Stimulated activated CD4-positive, alpha-beta T cell treated with anti-CD3 and anti-CD28 coated beads, TNF-alpha, amount 100 ng/mL, for 1 hour (primary cell): Measurements from ENCODE around the gene DDR2.
"Not testable (repeated sequence)": the region's sequence is repeated elsewhere in the genome, so short reads cannot be mapped to it uniquely, and the experiment has no call there.

Source experiments
- DNase-seq, 3 donors: peaks; one replicate each; pipeline ENCODE4 v3.0.0-alpha.2; 2020; ENCODE audit warnings: low read depth in 3 of 3, low spot score in 1 of 3

DDR2 gene

DNA sequence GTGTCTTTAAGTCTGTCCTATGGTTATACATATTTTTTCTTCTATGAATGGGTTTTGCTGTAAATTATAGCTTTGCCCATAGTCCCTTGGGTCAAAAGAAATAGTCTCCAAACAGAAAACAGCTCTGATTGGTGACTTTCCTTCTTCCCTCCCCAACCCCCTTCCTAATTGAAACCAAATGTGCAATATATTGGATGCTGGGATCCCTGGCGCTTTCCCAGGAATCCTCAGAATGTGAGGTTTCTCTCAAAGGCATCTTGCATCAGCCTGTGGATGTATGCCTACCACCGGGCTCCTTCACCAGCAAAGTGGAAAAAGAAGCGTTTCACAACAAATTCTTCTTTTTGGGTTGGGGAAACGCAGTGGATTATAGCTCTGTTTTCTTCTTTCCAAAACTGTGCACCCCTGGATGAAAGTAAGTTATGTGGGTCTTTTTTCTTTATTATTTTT is at the start of gene DDR2:
Gene DDR2, plus strand, starts transcription at position 248 of the 450 bp plus-strand sequence. CDS start 86,600 bp downstream, outside the sequence.
- DNase-seq = no peak

DNA sequence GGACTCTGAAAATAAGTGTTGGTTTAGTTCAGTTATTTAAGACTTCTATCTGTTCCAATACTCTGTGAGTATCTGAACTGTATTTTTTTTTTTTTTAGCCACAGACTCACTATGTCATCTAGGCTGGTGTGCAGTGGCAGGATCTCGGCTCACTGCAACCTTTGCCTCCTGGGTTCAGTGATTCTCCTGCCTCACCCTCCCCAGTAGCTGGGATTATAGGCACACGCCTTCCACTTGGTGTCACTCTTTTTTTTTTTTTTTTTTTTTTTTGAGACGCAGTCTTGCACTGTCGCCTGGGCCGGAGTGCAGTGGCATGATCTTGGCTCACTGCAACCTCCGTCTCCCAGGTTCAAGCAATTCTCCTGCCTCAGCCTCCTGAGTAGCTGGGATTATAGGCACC is 49.4 kb upstream of the DDR2 start:
- not testable (repeated sequence) for DNase-seq

DNA sequence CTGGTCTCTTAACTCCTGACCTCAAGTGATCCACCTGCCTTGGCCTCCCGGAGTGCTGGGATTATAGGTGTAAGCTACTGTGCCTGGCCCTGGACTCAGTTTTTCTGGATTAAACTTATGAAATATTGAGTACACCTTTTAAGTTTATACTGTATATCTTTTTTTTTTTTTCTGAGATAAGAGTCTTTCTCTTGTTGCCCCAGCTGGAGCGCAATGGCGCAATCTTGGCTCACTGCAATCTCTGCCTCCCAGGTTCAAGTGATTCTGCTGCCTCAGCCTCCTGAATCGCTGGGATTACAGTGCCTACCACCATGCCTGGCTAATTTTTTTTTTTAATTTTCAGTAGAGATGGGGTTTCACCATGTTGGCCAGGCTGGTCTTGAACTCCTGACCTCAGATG is 47.2 kb upstream of the DDR2 start:
- not testable (repeated sequence) for DNase-seq

DNA sequence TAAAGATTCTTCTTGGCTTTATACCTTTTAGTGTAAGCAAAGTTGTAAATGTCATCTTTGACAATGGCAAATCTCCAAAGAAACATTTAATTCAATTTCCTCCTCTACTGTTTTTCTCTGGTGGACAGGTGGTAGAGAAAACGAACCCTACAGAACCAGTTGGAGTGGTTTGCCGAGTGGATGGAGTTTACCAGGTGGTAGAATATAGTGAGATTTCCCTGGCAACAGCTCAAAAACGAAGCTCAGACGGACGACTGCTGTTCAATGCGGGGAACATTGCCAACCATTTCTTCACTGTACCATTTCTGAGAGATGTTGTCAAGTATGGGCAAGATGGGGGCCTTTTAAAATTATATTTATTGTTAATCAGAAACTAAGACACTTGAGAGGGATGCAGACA is 44.9 kb upstream of the DDR2 start:
- no peak for DNase-seq

DNA sequence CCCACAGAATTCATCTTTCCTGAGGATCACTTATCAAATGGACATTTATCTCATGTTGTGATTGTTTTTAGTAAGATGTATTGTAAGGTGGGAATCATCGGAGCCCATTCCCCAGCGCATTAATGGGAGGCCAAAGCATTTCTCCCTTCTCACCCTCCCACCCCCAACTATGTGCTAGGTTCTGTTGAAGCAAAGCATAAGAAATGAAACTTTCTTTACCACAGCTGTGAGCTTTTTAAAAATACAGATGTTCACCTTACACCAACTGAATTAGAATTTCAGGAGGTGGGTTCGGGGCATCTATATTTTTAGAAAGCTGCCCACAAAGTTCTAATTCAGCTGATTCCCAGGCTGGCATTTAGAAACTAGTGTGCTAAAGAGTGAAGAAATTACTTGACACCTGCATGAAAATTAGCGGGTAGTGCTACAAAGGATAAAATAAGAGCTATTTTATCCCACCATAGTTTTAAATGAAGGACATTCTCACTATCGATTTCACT is 44.5 kb upstream of the DDR2 start:
- no peak for DNase-seq

DNA sequence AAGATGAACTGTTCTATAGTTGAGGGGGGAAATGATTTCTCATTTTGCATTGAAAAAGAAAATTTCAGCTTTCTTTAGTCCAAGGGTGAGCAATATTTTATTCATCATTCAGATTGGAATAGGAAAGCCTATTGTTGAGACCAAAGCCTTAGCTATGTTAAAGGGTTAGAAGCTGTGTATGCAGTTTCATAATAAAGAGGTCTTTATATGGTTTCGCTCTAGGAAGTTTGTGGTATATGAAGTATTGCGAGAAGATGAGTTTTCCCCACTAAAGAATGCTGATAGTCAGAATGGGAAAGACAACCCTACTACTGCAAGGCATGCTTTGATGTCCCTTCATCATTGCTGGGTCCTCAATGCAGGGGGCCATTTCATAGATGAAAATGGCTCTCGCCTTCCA is 42.2 kb upstream of the DDR2 start:
- no peak for DNase-seq

DNA sequence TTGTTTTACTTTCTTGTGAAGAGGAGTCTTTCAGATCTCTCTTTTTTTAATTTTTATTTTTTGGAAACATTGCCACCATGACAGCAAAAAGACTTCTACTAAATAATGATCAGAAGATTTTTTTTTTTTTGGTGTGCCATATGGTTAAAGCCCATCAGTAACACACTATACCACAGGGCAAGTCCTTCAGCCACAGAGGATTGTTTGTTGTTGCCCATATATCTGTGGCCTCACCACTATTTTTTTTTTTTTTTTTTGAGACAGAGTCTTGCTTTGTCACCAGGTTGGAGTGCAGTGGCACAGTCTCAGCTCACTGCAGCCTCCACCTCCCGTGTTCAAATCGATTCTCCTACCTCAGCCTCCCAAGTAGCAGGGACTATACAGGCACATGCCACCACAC is 41.6 kb upstream of the DDR2 start:
- no peak for DNase-seq

DNA sequence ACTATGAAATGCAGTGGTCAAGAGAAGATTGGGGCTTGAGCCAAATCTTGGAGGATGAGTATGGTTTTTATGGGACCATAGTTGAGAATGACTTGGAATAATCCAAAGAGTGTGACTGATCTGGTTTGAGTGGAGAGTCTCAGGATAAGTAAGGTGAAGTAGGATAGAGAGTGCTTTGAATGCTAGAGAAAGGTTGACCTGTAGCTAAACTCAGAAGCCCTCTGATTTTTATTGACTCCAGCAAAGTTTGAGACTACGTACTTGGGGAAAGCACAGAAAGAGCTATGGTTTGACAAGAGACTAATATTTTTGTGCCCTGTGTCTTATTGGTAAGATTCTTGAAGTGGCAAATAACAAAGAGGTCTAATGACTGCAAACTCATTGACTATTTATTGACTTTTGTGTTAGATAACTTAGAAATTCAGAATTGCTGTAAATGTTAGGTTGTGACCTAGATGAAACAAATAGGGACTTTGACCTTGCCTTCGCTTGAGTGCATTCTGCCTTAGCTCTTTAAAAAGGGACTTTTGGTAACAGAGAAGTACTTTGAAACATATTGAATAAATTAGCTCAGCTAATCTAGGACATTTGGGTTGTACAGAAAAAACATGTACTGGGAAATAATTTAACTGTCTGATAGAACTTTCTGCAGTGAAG is 35.6 kb upstream of the DDR2 start:
- DNase-seq = no peak

DNA sequence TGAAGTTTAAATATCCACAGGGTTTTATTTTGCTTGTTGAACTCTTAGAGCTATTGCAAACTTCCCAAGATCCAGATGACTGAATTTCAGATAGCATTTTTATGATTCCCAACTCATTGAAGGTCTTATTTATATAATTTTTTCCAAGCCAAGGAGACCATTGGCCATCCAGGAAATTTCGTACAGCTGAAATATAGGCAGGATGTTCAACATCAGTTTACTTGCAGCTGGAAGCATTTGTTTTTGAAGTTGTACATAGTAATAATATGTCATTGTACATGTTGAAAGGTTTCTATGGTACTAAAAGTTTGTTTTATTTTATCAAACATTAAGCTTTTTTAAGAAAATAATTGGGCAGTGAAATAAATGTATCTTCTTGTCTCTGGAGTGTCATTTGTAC is 32.8 kb upstream of the DDR2 start:
- DNase-seq = no peak

DNA sequence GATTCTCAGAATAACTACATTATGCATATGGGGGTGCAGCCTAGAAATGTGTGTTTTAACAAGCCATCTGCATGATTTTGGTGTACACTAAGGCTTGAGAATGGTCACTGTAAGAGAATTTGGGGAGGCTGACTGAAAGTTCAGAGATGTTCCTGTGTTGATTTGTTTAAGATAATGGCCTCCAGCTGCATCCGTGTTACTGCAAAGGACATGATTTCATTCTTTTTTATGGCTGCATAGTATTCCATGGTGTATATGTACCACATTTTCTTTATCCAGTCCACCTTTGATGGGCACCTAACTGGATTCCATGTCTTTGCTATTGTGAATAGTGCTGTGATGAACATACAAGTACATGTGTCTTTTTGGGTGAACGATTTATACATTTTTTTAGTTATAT is 29.1 kb upstream of the DDR2 start:
- DNase-seq = not testable (repeated sequence)

DNA sequence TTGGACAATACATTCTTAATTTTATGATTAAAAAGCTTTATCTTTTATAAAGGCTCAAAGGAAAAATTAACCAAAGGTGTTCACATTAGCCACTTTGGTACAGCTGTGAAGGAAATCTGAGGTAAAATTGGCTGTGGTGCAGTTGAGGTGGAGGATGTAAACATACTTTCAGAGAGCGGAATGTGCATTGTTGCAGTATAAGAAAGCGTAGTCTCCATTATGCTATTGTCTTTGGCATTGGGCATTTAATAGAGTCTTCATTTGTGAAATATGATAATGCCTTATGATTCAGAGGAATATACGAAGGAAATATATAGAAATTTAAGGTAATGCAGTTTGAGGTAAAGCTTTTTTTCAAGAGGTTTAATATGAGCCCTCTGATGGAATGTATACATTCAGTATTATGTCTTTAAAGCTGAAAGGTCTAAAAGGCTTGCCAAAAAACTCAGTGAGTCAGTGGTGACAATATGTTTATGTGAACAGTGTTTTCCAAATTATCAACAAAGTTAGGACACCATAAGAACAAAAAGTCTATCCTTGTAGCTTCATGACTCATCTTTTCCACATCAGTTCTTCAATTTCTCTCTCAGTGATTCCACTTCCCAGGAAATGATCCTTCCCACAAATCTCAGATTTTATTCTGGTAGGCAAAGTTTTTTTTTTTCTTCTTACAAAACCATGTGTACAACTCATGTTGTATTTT is 26.9 kb upstream of the DDR2 start:
- no peak for DNase-seq

DNA sequence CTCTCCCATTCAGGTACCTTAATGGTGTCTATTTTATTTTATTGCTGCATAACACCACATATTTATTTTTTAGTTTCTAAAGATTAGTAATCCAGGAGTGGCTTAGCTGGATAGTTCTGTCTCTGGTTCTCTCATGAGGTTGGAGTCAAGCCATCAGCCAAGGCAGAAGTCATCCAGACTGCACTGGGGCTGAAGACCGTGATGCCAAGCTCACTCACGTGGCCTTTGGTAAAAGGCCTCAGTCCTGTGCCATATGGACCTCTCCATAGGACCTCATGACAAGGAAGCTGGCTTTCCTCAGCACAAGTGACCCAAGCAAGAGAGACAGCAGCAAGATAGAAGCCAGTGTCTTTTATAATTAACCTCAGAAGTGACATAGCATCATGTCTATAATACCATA is 23.0 kb upstream of the DDR2 start:
- no peak for DNase-seq

DNA sequence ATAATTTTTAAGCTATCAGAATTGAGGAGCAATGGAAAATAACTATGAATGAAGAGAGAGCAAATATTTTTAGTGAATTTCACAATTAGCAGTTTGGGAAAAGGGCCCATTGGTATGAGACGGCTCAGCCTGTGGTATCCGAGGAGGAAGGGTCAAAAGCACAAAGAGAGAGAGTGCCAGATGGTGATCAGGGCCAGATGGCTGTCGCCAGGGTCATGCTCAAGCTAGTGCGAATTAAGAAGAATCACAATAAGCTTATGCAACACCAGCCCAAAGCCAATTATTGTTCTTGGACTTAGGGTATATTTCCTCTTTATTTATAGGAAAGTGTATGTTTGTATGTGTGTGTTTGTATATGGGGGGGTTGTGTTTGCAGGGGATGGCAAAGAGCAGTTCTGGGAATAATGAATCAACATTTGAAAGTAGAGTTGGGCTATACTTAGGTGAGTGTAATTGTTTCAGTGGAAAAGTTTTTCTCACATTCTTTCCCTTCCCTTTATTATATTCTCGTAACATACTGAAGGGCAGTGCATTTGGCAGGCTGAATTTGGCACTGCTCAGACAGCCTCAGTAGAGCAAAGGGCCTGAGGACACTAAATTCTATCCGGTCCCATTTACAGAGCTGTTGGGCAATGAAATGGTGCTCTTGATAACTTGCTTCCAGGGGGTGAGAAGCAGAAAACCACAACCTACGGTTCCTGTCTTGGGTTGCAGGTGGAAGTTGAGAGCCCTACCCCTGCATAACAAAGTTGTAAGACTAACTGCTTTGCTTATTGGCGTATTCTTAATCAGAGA is 19.5 kb upstream of the DDR2 start:
- DNase-seq = no peak

DNA sequence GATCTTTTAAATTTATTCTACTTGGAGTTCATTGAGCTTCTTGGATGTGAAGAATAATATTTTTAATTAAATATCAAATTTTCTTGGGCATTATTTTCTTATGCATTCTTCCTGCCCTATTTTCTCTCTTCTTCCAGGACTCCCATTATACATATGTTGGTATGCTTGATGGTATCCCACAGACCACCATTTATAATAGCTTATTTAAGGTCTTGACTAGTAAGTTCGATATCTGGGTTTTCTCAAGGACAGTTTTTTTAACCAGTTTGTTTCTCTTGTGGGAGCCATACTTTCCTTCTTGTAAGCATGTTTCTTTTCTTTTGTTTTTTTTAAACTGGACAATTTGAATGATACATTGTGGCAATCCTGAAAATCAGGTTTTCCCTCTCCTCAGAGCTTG is 15.4 kb upstream of the DDR2 start:
- DNase-seq = no peak

DNA sequence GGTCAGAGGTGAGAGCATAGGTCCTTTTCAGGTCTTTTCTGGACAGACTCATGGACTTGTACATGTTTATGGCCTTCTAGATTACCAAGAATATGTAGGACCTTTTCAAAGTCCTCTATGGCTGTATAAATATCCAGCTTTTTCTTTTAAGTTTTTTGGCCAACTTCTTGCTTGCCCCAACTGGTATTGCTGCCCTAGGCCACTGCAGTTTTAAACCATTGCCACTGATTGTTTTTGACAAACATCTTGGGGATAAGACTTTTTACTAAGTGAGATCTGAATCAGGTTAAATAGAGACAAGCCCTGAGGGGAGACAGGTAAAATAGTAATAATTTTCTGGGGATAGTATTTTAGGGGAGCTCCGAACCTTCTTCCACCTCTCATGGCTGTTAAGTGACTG is 14.8 kb upstream of the DDR2 start:
- no peak for DNase-seq

DNA sequence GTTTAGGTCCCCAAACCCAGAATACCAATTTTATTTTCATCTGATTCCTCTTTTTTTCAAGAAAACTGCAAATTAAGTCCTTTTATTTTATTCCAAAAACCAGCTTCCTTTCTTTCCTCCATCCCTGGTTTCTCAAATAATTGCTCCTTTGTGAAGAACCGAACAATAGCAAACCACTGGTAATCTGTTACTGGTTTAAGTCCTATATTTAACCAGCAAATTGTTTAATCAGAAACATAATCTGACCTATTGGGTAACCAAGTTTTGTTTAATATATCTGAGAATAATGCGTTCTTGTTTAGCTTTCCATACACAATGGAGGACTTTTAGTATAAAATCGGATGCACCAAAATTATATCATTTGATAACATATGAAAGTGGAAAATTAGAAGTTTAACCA is 13.2 kb upstream of the DDR2 start:
- no peak for DNase-seq

DNA sequence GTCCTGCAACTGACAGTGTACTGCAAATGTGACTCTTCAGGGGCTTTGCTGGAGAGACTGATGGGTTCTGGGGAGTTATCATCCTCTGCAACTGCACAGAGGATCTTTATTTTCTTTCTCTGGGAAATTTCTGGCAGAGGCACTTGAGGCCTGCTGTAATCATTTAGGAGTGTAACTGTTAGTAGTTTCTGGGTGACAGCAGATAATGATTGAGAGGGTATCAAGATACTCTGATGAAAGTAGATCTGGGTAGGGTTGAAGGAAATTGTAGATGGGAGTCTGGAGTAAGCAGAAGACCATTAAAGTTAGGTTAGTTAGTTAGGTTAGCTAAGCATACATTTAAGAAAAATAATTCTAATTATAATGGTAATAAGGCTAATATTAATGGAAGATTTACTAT is 11.0 kb upstream of the DDR2 start:
- DNase-seq = no peak

DNA sequence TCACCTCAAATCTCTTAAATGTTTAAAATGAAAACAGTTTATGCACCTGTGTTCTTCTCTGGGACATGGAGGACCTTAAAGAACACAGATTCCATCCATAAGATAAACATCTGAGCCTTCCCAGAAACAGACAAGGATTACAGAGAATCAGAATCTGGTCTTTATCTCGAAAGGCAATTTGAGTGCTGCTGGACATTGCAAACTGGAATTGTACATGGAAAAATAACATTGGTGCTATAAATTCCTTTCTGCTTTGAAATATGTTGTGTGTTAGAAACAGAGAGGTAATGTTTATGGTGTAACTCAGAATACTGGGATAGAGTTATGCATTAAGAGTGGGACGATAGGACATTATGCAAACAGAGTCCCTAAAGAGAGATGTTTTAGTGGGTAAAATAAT is 6.6 kb upstream of the DDR2 start:
- DNase-seq = no peak

DNA sequence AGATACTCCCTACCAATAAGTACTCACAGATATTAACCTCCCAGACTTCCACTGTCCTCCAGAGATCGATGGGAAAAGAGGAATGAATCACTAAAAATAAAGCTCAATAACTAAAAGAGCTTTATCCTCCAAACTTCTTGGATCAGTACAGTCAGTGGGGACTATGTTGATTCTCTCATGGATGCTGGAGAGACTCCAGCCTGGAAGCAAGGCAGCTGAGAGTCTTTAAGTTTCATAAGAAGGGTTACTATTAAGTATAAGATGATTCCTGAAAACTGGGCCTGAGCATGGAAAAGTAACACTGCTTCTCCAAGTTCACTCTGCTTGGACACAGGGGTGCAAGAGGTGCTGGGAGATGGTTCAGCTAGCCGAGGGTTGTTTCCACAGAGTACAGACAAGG is 6.2 kb upstream of the DDR2 start:
- no peak for DNase-seq

DNA sequence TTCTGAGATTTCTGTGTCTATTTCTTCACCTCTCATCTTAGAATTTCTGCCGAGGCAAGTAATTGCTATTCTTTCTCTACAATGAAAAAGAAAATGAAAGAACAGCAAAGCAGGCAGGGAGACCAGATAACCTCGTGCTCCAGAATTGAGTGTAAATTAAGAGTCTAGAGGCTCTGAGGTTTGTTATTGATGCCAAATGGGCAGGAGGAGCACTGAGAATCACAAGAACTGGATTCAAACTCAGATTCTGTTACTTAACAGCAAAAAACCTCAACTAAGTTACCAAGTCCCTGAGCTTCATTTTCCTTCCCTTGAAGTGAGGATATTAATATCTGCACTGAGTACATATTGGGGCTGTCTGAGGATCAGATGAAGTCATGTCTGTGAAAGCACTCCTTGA is 5.5 kb upstream of the DDR2 start:
- DNase-seq = no peak

DNA sequence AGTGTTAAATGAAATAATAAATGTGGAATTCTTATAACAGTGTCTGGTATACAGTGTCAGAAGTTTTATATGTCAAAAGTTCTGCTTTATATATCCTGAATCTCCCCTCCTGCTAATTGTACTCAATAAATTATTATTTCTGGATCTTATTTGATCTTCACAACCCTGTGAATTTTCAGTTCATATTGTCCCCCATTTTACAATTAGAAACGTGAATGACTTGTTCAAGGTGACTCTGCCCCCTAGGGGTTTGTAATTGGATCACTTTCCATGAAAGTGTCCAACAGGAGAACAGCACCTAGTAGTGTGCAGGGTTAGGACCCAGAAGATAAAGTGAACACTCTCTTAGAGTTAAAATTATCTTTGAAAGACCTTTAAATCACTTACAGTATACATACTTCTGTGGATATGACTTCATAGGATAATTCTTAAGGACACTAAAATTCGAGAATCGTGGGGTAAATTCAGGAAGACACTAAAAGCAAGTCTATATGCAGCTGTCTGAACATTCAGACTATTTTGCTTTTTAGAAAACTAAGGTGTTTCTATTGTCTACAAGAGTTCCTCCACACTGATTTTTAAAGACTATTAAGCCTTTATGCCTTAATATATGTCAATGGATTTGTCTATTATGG is 4.5 kb upstream of the DDR2 start:
- no peak for DNase-seq
